ENCODE results near the gene CDH4.
"Not testable (repeated sequence)": the region's sequence is repeated elsewhere in the genome, so short reads cannot be mapped to it uniquely, and the experiment has no call there.

Gene CDH4

DNA sequence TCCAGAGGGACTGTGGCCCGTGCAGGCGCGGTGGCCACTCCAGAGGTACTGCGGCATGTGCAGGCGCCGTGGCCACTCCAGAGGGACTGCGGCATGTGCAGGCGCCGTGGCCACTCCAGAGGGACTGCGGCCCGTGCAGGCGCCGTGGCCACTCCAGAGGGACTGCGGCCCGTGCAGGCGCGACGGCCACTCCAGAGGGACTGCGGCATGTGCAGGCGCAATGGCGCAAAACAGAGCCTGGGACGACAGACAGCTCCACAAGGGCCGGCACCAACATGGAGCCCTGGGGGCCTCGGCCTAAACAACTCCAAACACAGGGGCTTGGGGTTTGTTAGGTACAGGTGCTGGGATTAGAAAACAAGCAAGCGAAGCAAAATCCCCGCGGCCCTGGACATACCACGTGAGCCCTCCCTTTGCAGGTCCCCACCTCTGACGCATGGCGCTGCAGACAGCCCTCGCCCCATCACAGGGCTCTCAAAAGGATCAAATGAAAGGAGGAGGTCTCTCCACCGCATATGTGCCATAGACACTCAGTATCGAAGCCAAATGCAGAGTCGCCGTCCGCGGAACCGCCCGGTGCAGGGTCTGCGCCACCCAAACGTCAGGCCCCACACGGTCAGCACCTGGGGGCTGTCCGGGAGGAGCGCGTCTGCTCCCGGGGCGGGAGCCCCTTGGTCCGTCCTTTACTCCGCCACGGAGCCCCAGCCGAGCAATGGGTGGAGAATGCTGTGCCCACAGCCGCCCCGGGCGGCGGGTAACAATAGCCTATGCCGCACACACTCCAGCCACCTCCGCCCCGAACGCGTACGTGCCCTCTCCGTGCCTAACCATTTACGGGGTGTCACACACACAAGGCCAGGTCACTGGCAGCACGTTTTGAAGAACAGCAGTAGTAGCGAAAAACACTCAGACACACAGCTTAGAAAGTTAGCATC is 727.9 kb downstream of the CDH4 start:
- DNase-seq, result no peak

DNA sequence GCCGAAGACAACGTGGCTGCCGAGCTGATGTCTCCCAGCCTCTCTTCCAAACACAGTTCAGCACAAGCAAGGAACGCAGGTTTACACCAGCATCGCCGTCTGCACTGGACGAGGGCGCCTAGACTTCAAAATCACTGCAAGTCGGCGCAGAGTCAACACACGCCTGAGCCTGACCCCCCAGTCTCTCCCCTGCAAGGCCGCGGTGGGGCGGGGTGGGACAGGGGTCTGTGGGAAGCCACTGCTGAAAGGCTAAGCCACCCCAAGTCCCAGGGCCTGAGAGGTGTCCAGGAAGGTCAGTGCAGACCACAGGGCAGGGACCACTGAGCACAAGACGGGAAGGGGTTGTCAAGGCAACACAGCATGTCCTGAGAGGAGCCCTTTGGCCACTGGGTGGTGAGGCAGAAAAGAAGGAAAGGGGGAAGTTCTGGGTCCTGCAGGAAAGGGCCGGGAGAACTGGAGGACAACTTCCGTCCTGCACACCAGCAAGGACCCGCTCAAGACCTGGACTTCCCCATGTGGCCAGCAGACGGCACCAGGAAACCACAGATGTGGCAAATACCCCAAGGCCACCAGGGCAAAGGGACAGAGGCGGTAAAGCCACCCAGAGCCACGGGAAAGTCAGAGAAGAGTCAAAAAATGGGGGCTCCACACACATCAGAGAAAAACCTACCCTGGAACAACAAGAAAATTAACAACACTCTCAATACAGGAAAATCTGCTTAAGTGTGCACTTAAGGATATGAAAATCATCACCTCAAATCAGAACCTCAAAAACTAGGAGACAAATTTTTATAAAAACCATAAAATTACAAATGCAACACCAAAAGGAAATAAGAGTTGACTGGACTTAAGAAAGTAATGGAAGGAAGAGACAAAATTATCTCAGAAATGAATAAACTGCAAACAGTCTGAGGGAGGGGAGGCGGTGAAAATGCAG is 728.9 kb downstream of the CDH4 start:
- DNase-seq, result no peak

DNA sequence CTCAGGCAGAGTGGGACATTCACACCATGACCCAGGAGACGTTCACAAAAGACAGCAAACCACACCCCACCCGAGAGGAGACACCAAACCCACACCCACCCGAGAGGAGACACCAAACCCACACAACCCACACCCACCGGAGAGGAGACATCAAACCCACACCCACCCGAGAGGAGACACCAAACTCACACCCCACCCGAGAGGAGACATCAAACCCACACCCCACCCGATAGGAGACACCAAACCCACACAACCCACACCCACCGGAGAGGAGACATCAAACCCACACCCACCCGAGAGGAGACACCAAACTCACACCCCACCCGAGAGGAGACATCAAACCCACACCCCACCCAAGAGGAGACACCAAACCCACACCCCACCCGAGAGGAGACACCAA is 729.6 kb downstream of the CDH4 start:
- not testable (repeated sequence) for DNase-seq

DNA sequence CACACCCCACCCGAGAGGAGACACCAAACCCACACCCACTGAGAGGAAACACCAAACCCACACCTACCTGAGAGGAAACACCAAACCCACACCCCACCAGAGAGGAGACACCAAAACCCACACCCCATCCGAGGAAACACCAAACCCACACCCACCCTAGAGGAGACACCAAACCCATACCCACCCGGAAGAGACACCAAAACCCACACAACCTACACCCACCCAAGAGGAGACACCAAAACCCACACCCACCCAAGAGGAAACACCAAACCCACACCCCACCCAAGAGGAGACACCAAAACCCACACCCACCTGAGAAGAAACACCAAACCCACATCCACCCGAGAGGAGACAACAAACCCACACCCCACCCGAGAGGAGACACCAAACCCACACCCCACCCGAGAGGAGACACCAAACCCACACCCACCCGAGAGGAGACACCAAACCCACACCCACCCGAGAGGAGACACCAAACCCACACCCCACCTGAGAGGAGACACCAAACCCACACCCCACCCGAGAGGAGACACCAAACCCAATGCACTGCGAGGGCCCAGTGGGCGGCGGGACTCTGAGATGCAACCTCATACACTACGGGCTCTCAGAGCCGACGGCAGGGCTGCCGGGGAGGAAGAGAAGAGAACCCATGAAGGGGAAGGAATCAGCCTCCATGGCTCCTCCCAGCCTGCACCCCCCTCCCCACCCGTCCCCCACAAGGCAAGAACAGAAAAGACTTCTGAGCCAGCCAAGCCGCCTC is 730.3 kb downstream of the CDH4 start:
- no peak for DNase-seq

GRCh38 chr20:61982951-61983315 is 730.9 kb downstream of the CDH4 start:
- DNase-seq, result no peak

- no peak for DNase-seq
Measured at GRCh38 chr20:61983965-61984364, 731.9 kb downstream of the CDH4 start.

GRCh38 chr20:61984431-61984830 is 732.4 kb downstream of the CDH4 start:
- DNase-seq, result not testable (repeated sequence)

GRCh38 chr20:61985096-61985495 is 733.0 kb downstream of the CDH4 start:
- no peak for DNase-seq

GRCh38 chr20:61986762-61987321 is 734.8 kb downstream of the CDH4 start:
- DNase-seq, result no peak

DNA sequence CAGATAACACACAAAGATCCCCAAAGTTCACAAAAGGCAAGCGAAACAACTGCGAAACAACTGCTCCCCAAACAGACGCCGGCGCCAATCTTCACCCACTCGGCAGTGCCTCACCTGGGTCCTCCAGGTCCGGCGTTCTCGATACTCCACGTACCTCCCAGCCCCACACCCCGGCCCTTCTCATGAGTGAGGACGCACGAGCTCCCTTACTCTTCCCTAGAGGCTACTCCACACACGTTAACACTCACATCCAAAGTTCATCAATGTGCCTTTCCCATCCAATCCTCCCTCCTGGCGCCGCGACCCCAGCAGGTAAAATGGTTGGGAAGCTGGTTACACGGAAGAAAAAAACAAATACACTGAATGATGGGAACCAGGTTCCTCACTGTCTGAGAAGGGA is 736.6 kb downstream of the CDH4 start:
- DNase-seq, result no peak

DNA sequence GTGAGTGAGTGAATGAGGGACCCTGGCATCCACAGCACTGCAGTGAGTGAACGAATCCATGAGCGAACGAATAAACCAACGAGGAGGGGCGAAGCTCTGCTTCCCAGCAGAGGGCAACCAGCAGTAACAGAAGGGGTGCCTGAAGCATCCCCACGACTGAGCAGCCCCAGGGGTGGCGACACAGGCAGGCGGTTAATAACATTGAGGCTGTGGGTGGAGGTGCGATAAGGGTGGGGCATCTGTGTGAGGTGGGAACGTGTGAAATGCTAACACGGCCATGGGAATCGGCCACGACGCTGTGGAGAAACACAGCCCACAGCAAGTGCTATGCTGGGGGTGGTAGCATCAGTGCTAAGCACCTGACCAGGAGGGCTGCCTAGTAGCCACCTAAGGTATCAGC is 737.7 kb downstream of the CDH4 start:
- no peak for DNase-seq

Data from stimulated activated CD4-positive, alpha-beta T cell treated with anti-CD3 and anti-CD28 coated beads, Interleukin-4, amount 100 ng/mL, for 24 hours (primary cell).